Spleen (tissue), 11 donors: ENCODE measurements around the gene ZNRD2. TPM values are rescaled to one million over a fixed set of nuclear protein-coding genes. Genes with fewer than 3 reads are reported as not detected.
"Not testable (repeated sequence)": the region's sequence is repeated elsewhere in the genome, so short reads cannot be mapped to it uniquely, and the experiment has no call there.

Experiments
- DNase-seq: peaks from one replicate; pipeline ENCODE4 v3.0.0-alpha.2; 2020
- H3K27ac ChIP-seq, 8 donors: fragments of 200-600 bp; sonication (generic) in 7 of 8; 1 replicate in 4 of 8; 2 replicates in 4 of 8; pipeline versions ENCODE4 v1.5.0 to v1.8.0; 2016 to 2021; ENCODE audit warnings: inconsistent platforms in 4 of 8, mild to moderate bottlenecking in 4 of 8, moderate library complexity in 1 of 8
- H3K27me3 ChIP-seq, 7 donors: fragments of 200-600 bp; sonication (generic) in 6 of 7; replicated peaks in 1 of 7; 1 replicate in 4 of 7; 2 replicates in 3 of 7; pipeline versions ENCODE4 v1.5.0 to v1.8.0; 2016 to 2021; ENCODE audit warnings: inconsistent platforms in 3 of 7, mild to moderate bottlenecking in 1 of 7
- H3K36me3 ChIP-seq, 6 donors: fragments of 200-600 bp; sonication (generic) in 5 of 6; 1 replicate in 4 of 6; 2 replicates in 2 of 6; pipeline versions ENCODE4 v1.5.0 to v1.8.0; 2016 to 2021; ENCODE audit warnings: inconsistent platforms in 2 of 6
- H3K4me1 ChIP-seq, 6 donors: fragments of 200-600 bp; sonication (generic) in 5 of 6; 1 replicate in 3 of 6; 2 replicates in 3 of 6; pipeline versions ENCODE4 v1.5.0 to v1.8.0; 2016 to 2021; ENCODE audit warnings: inconsistent platforms in 3 of 6
- H3K4me3 ChIP-seq, 8 donors: fragments of 200-600 bp; sonication (generic) in 7 of 8; 1 replicate in 4 of 8; 2 replicates in 4 of 8; pipeline versions ENCODE4 v1.5.0 to v1.8.0; 2016 to 2021; ENCODE audit warnings: inconsistent platforms in 4 of 8, mild to moderate bottlenecking in 4 of 8, moderate library complexity in 2 of 8
- H3K9me3 ChIP-seq, 8 donors: fragments of 200-600 bp; sonication (generic) in 7 of 8; 1 replicate in 4 of 8; 2 replicates in 4 of 8; pipeline versions ENCODE4 v1.5.0 to v1.8.0; 2016 to 2021; ENCODE audit warnings: inconsistent platforms in 4 of 8
- POLR2A ChIP-seq, 3 donors: fragments of 450-650 bp; IDR thresholded peaks; one replicate each; pipeline ENCODE4 v1.5.1; 2017; ENCODE audit warnings: antibody characterized with exemption in 3 of 3, mild to moderate bottlenecking in 1 of 3
- POLR2AphosphoS5 ChIP-seq, 3 donors: sonication (generic); formaldehyde crosslinking; IDR thresholded peaks; one replicate each; pipeline ENCODE4 v1.5.1; 2017; ENCODE audit warnings: antibody characterized with exemption in 3 of 3
- WGBS, 5 donors: extraction: QIAGEN DNeasy Blood & Tissue Kit in 3 of 5; methylation state at CpG; one replicate each; pipeline versions ENCODE4 v1.1.5 to v1.1.7; 2013 to 2018; 5-methylcytosine and 5-hydroxymethylcytosine counted together
- intact Hi-C: fragments of 100-400 bp; cut with DNase I; formaldehyde crosslinking; loops from one replicate; pipeline ENCODE4 v1.15.0; 2023; ENCODE audit warnings: low total_unique reads
- polyA plus RNA-seq, 3 donors: library from polyadenylated mRNA; stranded (reverse); fragments of 200-250 nt; gene quantifications; one replicate each; pipeline ENCODE4 v1.2.1, GENCODE V29; 2013
- total RNA-seq, 7 donors: library from RNA; depleted of rRNA in 3 of 7; stranded (reverse); fragments of >200 nt in 3 of 7; fragmentation: NEBNext Ultra II Directional in 4 of 7; extraction: Animal tissue kit (Norgen Biotek cat#: 25700) in 4 of 7; gene quantifications; one replicate each; pipeline versions ENCODE4 v1.1.0 to v1.2.1, GENCODE V29; 2016 to 2021
- TF ChIP-seq, protein P1 (sequence below), 11 experiments: fragments of 200-600 bp in 7 of 11; fragments of 450-650 bp in 4 of 11; sonication (generic) in 4 of 11; IDR thresholded peaks in 8 of 11; conservative IDR thresholded peaks in 3 of 11; 1 replicate in 7 of 11; 2 replicates in 4 of 11; pipeline versions ENCODE4 v1.4.0 to v1.8.0; 2016 to 2021; ENCODE audit warnings: antibody characterized with exemption in 11 of 11, inconsistent platforms in 4 of 11, mild to moderate bottlenecking in 1 of 11
- donor health status: healthy with polysubstance abuse.
- donor health status: DM: no; HTN: no; CAD: no; lungs with moderate emphysema.
- donor health status: DM: no; HTN: no; CAD: no.
- donor health status: Bipolar disorder and iron deficiency.
- donor health status: healthy.
- donor health status: DM: no; HTN: no; CAD: no.
- donor health status: DM: yes; HTN: yes; CAD: no.

ZNRD2 gene
- total and polyA plus RNA-seq, 10 donors, result 20.9 to 68.8 (median 38.4) TPM

DNA sequence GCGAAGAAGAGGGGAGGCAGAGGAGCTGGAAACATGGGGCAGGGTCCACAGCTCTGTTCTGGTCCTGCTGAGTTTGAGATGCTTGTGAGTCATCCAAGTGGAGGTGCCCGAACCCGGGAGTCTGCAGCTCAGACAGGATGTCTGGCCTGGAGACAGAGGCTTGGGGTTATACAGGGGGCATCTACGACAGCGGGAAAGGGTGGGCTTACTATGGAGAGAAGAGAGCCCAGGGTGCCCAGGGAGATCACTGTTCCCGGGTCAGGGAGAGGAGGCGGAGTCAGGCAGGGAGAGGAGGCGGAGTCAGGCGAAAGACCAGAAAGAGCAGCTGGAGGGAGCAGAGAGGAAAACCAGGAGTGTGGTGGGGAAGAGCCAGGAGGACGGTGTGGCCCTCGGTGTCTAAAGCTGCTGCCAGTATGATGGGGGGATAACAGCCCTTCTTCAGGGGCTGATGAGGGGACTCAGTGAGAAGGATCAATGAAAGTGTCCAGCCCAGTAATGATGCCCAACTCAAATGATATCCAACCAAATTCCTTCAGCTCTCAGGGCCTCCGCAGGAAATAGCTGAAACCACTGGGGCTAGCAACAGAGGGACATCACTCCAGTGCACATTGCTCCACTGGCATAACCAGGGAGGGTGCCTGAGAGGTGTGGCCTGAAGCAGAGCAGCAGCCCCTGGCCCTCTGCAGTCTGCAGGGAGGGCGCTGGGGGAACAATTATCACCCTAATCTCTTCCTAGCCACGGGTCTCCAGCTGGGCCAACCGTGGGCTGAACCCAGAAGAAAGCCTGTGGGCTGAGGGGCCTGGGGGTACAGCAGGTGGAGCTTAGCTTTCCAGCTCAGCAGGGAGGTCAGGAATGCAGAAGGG is 9.5 kb upstream of the ZNRD2 start:
- 52 to 55% (median 55%) methylated on average over 15 of the region's 15 CpGs for WGBS, 5 donors
- Histone ChIP-seq H3K27me3 (peaks cover 0 to 18% (median 0%) of the 10 kb centered on the region in 7 donors), H3K36me3 (no peaks in the 10 kb centered on the region), H3K9me3 (no peaks in the 10 kb centered on the region), H3K4me3 (no peak overlapping the region), H3K4me1 (peaks cover 29 to 77% (median 59%) of the 10 kb centered on the region in 6 donors), H3K27ac (peak overlapping the region in 4 of 8 donors; percentile 1 to 91 (median 88))
- intact Hi-C loops, result no loop called here
- no peak for DNase-seq
- TF ChIP-seq POLR2AphosphoS5 (IDR thresholded peaks at IDR 0.05) (no peak), POLR2A (IDR thresholded peaks at IDR 0.05) (no peak)
- TF ChIP-seq, protein P1, sequence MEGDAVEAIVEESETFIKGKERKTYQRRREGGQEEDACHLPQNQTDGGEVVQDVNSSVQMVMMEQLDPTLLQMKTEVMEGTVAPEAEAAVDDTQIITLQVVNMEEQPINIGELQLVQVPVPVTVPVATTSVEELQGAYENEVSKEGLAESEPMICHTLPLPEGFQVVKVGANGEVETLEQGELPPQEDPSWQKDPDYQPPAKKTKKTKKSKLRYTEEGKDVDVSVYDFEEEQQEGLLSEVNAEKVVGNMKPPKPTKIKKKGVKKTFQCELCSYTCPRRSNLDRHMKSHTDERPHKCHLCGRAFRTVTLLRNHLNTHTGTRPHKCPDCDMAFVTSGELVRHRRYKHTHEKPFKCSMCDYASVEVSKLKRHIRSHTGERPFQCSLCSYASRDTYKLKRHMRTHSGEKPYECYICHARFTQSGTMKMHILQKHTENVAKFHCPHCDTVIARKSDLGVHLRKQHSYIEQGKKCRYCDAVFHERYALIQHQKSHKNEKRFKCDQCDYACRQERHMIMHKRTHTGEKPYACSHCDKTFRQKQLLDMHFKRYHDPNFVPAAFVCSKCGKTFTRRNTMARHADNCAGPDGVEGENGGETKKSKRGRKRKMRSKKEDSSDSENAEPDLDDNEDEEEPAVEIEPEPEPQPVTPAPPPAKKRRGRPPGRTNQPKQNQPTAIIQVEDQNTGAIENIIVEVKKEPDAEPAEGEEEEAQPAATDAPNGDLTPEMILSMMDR (IDR thresholded peaks at IDR 0.05 in 8 of 11, conservative IDR thresholded peaks at IDR 0.05 in 3 of 11), result no peak

DNA sequence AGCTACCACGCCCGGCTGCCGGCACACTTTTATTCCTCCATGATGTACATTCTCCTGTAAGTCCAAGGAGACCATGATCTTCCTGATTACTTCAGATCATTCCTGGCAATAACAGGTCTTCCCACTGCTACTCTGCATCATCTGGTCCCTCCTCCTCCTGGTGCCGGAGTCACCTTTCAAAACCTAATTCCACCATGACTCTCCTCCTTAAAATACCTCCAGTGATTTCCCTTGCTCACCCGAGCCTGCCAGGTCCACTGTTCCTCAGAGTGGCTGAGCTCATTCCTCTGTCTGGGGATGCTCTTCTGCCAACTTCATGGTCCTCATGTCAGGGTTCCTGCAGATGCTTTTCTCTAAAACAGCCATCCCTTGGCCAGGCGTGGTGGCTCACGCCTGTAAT is 8.3 kb upstream of the ZNRD2 start:
- peaks cover 30 to 77% (median 59%) of the 10 kb centered on the region in 6 donors for H3K4me1 ChIP-seq
- WGBS, 5 donors, result 91 to 96% (median 95%) methylated on average over 7 of the region's 7 CpGs
- TF ChIP-seq POLR2A (IDR thresholded peaks at IDR 0.05), result no peak
- TF ChIP-seq, protein P1 (IDR thresholded peaks at IDR 0.05 in 8 of 11, conservative IDR thresholded peaks at IDR 0.05 in 3 of 11), result no peak
- no peak for TF ChIP-seq POLR2AphosphoS5 (IDR thresholded peaks at IDR 0.05)

DNA sequence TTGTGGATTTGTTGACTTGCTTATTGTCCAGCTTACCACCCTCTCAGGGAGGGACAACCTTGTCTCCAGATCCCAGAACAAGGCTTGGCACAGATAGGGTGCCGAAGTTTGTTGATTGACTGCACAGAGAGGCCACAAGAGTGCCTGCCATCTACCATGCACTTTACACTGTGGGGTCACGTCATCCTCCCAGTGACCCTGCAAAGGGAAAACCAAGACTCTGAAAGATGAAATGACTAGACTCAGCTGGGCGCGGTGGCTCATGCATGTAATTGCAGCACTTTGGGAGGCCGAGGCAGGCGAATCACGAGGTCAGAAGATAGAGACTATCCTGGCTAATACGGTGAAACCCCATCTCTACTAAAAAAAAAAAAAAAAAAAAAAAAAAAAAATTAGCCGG is 7.5 kb upstream of the ZNRD2 start:
- no peak for DNase-seq
- Histone ChIP-seq H3K4me3 (no peak overlapping the region), H3K4me1 (peaks cover 28 to 78% (median 59%) of the 10 kb centered on the region in 6 donors), H3K27me3 (peaks cover 0 to 14% (median 0%) of the 10 kb centered on the region in 7 donors), H3K9me3 (no peaks in the 10 kb centered on the region), H3K36me3 (peaks cover 0 to 2% (median 0%) of the 10 kb centered on the region in 6 donors), H3K27ac (no peak overlapping the region)
- intact Hi-C loops, result no loop called here
- TF ChIP-seq POLR2AphosphoS5 (IDR thresholded peaks at IDR 0.05) (no peak), POLR2A (IDR thresholded peaks at IDR 0.05) (no peak)
- TF ChIP-seq, protein P1 (IDR thresholded peaks at IDR 0.05 in 8 of 11, conservative IDR thresholded peaks at IDR 0.05 in 3 of 11), result no peak
- 76 to 97% (median 88%) methylated on average over 3 to 9 of the region's 9 CpGs for WGBS, 5 donors

More for the DNA sequence above, 8.3 kb upstream of the ZNRD2 start:
- DNase-seq, result no peak
- H3K4me3 ChIP-seq, result no peak overlapping the region
- no peaks in the 10 kb centered on the region for H3K9me3 ChIP-seq
- no peaks in the 10 kb centered on the region for H3K36me3 ChIP-seq
- H3K27ac ChIP-seq, result no peak overlapping the region
- peaks cover 0 to 18% (median 0%) of the 10 kb centered on the region in 7 donors for H3K27me3 ChIP-seq
- intact Hi-C loops, result no loop called here

DNA sequence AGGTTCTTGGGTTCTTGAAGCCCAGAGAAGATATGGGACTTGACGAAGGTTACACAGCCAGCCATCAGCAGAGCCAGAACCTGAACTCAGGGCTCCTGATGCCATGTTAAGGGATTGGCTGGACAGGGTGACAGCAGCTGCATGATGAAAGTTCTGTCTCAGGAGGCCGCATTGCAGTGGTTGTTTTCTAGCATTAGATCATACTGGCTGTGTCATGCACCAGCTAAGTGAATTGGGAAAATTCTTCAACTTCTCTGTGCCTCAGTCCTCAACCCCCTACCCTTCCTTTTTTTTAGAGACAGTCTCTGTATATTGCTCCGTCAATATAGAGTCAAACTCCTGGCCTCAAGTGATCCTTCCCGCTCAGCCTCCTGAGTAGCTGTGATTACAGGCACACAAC is 6.7 kb upstream of the ZNRD2 start:
- intact Hi-C loops, result no loop called here
- H3K36me3 ChIP-seq, result peaks cover 0 to 10% (median 2%) of the 10 kb centered on the region in 6 donors
- no peak for DNase-seq
- peaks cover 0 to 6% (median 0%) of the 10 kb centered on the region in 7 donors for H3K27me3 ChIP-seq
- peaks cover 35 to 79% (median 62%) of the 10 kb centered on the region in 6 donors for H3K4me1 ChIP-seq
- WGBS, 5 donors, result 95 to 98% (median 97%) methylated on average over 4 of the region's 4 CpGs
- TF ChIP-seq, protein P1 (IDR thresholded peaks at IDR 0.05 in 8 of 11, conservative IDR thresholded peaks at IDR 0.05 in 3 of 11), result no peak
- TF ChIP-seq POLR2A (IDR thresholded peaks at IDR 0.05), result no peak
- no peak for TF ChIP-seq POLR2AphosphoS5 (IDR thresholded peaks at IDR 0.05)
- H3K9me3 ChIP-seq, result no peaks in the 10 kb centered on the region
- H3K4me3 ChIP-seq, result no peak overlapping the region
- H3K27ac ChIP-seq, result peak overlapping the region in 1 of 8 donors; percentile 90

DNA sequence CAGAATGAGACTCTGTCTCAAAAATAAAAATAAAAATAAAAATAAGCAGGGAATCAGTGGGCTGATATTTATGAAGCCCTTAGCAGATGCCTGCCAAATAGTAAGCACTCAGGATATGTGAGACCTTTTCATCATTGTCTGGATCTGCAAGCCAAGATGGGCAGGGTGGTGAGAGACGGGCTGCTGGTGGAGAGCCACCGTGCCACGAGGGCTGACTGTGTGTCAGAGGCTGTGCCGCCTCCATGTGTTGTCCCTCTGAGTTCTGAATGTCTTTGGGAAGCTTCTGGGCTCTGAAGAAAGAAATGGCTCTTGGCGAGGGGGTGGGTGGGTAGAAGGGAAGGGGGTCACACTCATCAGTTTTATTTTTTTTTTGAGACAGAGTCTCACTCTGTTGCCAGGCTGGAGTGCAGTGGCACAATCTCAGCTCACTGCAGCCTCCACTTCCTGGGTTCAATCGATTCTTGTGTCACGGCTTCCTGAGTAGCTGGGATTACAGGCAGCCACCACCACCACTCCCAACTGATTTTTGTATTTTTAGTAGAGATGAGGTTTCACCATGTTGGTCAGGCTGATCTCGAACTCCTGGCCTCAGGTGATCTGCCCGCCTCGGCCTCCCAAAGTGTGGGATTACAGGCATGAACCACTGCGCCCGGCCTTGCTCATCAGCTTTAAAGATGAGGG is 5.3 kb upstream of the ZNRD2 start:
- DNase-seq, intact Hi-C loops, H3K27me3 ChIP-seq, H3K4me3 ChIP-seq, H3K9me3 ChIP-seq: not testable (repeated sequence)
- peaks cover 0 to 13% (median 2%) of the 10 kb centered on the region in 6 donors for H3K36me3 ChIP-seq
- peak overlapping the region; percentile 22 to 99 (median 83) for H3K27ac ChIP-seq
- WGBS, 5 donors, result 70 to 80% (median 73%) methylated on average over 12 of the region's 12 CpGs
- peaks cover 36 to 77% (median 62%) of the 10 kb centered on the region in 6 donors for H3K4me1 ChIP-seq
